H9 (cell line): ENCODE data around the gene GPALPP1. TPM values are rescaled to one million over a fixed set of nuclear protein-coding genes. Genes with fewer than 3 reads are reported as not detected.

Experiments
- DNase-seq: peaks from one replicate; pipeline ENCODE4 v3.0.0-alpha.2; 2017
- H2AFZ ChIP-seq: one replicate; pipeline ENCODE4 v1.6.1; 2013; ENCODE audit warnings: mild to moderate bottlenecking, low read length, control low read depth, moderate library complexity
- H2AK5ac ChIP-seq: 2 replicates; pipeline ENCODE4 v1.6.1; 2013; ENCODE audit warnings: low read length, control low read depth, mixed read lengths; ENCODE audit not compliant: insufficient read length
- H2BK120ac ChIP-seq: one replicate; pipeline ENCODE4 v1.6.1; 2013; ENCODE audit warnings: low read depth, mild to moderate bottlenecking, low read length, control low read depth, inconsistent platforms; ENCODE audit not compliant: poor library complexity, severe bottlenecking
- H2BK12ac ChIP-seq: 2 replicates; pipeline ENCODE4 v1.6.1; 2013; ENCODE audit warnings: low read length, control low read depth, mixed read lengths, low read depth; ENCODE audit not compliant: insufficient read length
- H2BK15ac ChIP-seq: 2 replicates; pipeline ENCODE4 v1.6.1; 2013; ENCODE audit warnings: low read depth, low read length, control low read depth
- H2BK20ac ChIP-seq: one replicate; pipeline ENCODE4 v1.6.1; 2013; ENCODE audit warnings: low read depth, mild to moderate bottlenecking, low read length, control low read depth, inconsistent platforms; ENCODE audit not compliant: poor library complexity, severe bottlenecking
- H2BK5ac ChIP-seq: 2 replicates; pipeline ENCODE4 v1.6.1; 2013; ENCODE audit warnings: low read length, control low read depth, mixed read lengths; ENCODE audit not compliant: insufficient read length
- H3K14ac ChIP-seq: 2 replicates; pipeline ENCODE4 v1.6.1; 2013; ENCODE audit warnings: low read length, control low read depth; ENCODE audit not compliant: insufficient read depth
- H3K18ac ChIP-seq: 2 replicates; pipeline ENCODE4 v1.6.1; 2013; ENCODE audit warnings: low read depth, mild to moderate bottlenecking, mixed read lengths, low read length, control low read depth; ENCODE audit not compliant: insufficient read length
- H3K23ac ChIP-seq: 2 replicates; pipeline ENCODE4 v1.6.1; 2013; ENCODE audit warnings: low read length, control low read depth, mixed read lengths, low read depth; ENCODE audit not compliant: insufficient read length
- H3K23me2 ChIP-seq: 2 replicates; pipeline ENCODE4 v1.6.1; 2013; ENCODE audit warnings: low read depth, mild to moderate bottlenecking, mixed read lengths, low read length, control low read depth; ENCODE audit not compliant: insufficient read length, poor library complexity, severe bottlenecking
- H3K27ac ChIP-seq: 2 replicates; pipeline ENCODE4 v1.5.1; 2013; ENCODE audit warnings: low read length, control low read depth, mixed read lengths, low read depth; ENCODE audit not compliant: insufficient read length
- H3K27me3 ChIP-seq: 2 replicates; pipeline ENCODE4 v1.6.1; 2013; ENCODE audit warnings: low read length, control low read depth, inconsistent platforms; ENCODE audit not compliant: insufficient read depth
- H3K4ac ChIP-seq: 2 replicates; pipeline ENCODE4 v1.6.1; 2013; ENCODE audit warnings: low read depth, mild to moderate bottlenecking, control low read depth, inconsistent platforms, low read length, moderate library complexity
- H3K4me1 ChIP-seq: 2 replicates; pipeline ENCODE4 v1.6.1; 2013; ENCODE audit warnings: low read length, control low read depth, inconsistent platforms; ENCODE audit not compliant: insufficient read depth
- H3K4me2 ChIP-seq: 2 replicates; pipeline ENCODE4 v1.6.1; 2013; ENCODE audit warnings: low read length, control low read depth, mixed read lengths; ENCODE audit not compliant: insufficient read length, insufficient read depth
- H3K56ac ChIP-seq: 2 replicates; pipeline ENCODE4 v1.6.1; 2013; ENCODE audit warnings: low read depth, mild to moderate bottlenecking, mixed read lengths, low read length, control low read depth; ENCODE audit not compliant: insufficient read length
- H3K79me1 ChIP-seq: 2 replicates; pipeline ENCODE4 v1.6.1; 2013; ENCODE audit warnings: low read depth, mild to moderate bottlenecking, moderate library complexity, low read length, control low read depth, inconsistent platforms; ENCODE audit not compliant: insufficient read depth, poor library complexity, severe bottlenecking
- H3K79me2 ChIP-seq: 2 replicates; pipeline ENCODE4 v1.6.1; 2013; ENCODE audit warnings: low read length, control low read depth, inconsistent platforms; ENCODE audit not compliant: insufficient read depth
- H3K9ac ChIP-seq: 2 replicates; pipeline ENCODE4 v1.6.1; 2013; ENCODE audit warnings: low read length, control low read depth, mixed read lengths; ENCODE audit not compliant: insufficient read length; ENCODE audit errors: extremely low read depth
- H3K9me3 ChIP-seq: one replicate; pipeline ENCODE4 v1.6.1; 2013; ENCODE audit warnings: low read depth, low read length, inconsistent platforms; ENCODE audit not compliant: control insufficient read depth
- H3T11ph ChIP-seq: one replicate; pipeline ENCODE4 v1.6.1; 2013; ENCODE audit warnings: mild to moderate bottlenecking, low read length, control low read depth, inconsistent platforms
- H4K20me1 ChIP-seq: one replicate; pipeline ENCODE4 v1.6.1; 2013; ENCODE audit not compliant: control insufficient read depth, insufficient read length, insufficient read depth
- H4K5ac ChIP-seq: 2 replicates; pipeline ENCODE4 v1.6.1; 2013; ENCODE audit warnings: low read depth, mild to moderate bottlenecking, mixed read lengths, low read length, control low read depth; ENCODE audit not compliant: insufficient read length
- H4K8ac ChIP-seq: replicated peaks from 2 replicates; pipeline ENCODE4 v1.6.1; 2013; ENCODE audit warnings: low read length, control low read depth, mixed read lengths, low read depth; ENCODE audit not compliant: insufficient read length
- H4K91ac ChIP-seq: 2 replicates; pipeline ENCODE4 v1.6.1; 2013; ENCODE audit warnings: low read depth, mild to moderate bottlenecking, moderate library complexity, mixed read lengths, low read length, control low read depth; ENCODE audit not compliant: insufficient read length
- H3K27ac Mint-ChIP-seq, 3 experiments: 2 replicates in 2 of 3; 3 replicates in 1 of 3; pipeline ENCODE4 v1.8.0; 2020 to 2021; ENCODE audit warnings: mixed read lengths in 3 of 3, mild to moderate bottlenecking in 1 of 3, moderate library complexity in 1 of 3
- H3K27me3 Mint-ChIP-seq: 2 replicates; pipeline ENCODE4 v1.8.0; 2021; ENCODE audit warnings: low read depth, mild to moderate bottlenecking, moderate library complexity, mixed read lengths
- H3K36me3 Mint-ChIP-seq, 3 experiments: 2 replicates in 2 of 3; 3 replicates in 1 of 3; pipeline ENCODE4 v1.8.0; 2020 to 2021; ENCODE audit warnings: low read depth in 3 of 3, mixed read lengths in 3 of 3; ENCODE audit not compliant: insufficient read depth in 1 of 3
- H3K4me1 Mint-ChIP-seq, 2 experiments: 2 replicates each; pipeline ENCODE4 v1.8.0; 2020; ENCODE audit warnings: mixed read lengths in 2 of 2
- H3K4me3 Mint-ChIP-seq, 2 experiments: 2 replicates in 1 of 2; 3 replicates in 1 of 2; pipeline ENCODE4 v1.8.0; 2020 to 2021; ENCODE audit warnings: mild to moderate bottlenecking in 2 of 2, mixed read lengths in 2 of 2, moderate library complexity in 1 of 2
- H3K9me3 Mint-ChIP-seq, 2 experiments: 2 replicates in 1 of 2; 3 replicates in 1 of 2; pipeline ENCODE4 v1.8.0; 2020; ENCODE audit warnings: mild to moderate bottlenecking in 2 of 2, mixed read lengths in 2 of 2, moderate library complexity in 1 of 2
- WGBS: extraction: QIAGEN DNeasy Blood & Tissue Kit; methylation state at CpG from one replicate; pipeline ENCODE4 v1.1.7; 2013; ENCODE audit warnings: missing lambda C conversion rate, low lambda C conversion rate, mixed read lengths; ENCODE audit not compliant: insufficient read length; ENCODE audit errors: extremely low coverage; 5-methylcytosine and 5-hydroxymethylcytosine counted together
- total RNA-seq: library from RNA; stranded (reverse); gene quantifications from 2 replicates; pipeline ENCODE4 v1.2.1, GENCODE V29; 2021
- TF ChIP-seq, protein P1 (sequence below): fragments of 200-600 bp; sonication (generic); conservative IDR thresholded peaks from 3 replicates; pipeline ENCODE4 v1.8.0; 2021; ENCODE audit warnings: antibody characterized with exemption, mild to moderate bottlenecking

Gene GPALPP1
- total RNA-seq, 1 experiment from 2014 or later: 21.9 TPM

DNA sequence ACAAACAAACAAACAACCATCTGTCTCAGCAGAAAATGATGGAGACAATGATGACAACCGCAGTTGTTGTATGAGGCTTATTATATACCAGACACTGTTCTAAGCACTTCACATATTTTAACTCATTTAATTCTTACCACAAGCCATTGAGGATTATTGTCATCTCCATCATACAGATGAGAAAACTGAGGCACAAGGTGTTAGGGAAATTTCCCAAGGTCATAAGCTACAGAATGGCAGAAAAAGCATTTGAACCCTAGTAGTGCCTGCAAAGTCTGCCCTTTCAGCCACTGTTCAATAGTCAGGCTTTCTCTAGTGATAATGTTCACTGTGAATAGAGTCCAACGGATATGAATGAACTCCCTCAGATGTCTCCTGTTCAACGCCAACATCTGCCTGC, 60.1 kb downstream of the GPALPP1 start:
- Histone ChIP-seq H4K8ac (no peak overlapping the region), H3K18ac (no peak overlapping the region), H4K91ac (no peak overlapping the region), H3K56ac (no peak overlapping the region), H2BK15ac (no peak overlapping the region), H2BK12ac (no peak overlapping the region), H2BK20ac (no peak overlapping the region), H2BK120ac (no peak overlapping the region), H3K23me2 (peaks cover 4% of the 10 kb centered on the region), H3K9ac (no peak overlapping the region), H2AFZ (no peak overlapping the region), H2AK5ac (no peak overlapping the region), H3K27ac (no peak overlapping the region), H3T11ph (no peak overlapping the region), H3K4ac (no peak overlapping the region), H3K9me3 (no peaks in the 10 kb centered on the region), H2BK5ac (no peak overlapping the region), H4K5ac (no peak overlapping the region), H3K4me1 (no peaks in the 10 kb centered on the region), H3K23ac (no peak overlapping the region), H3K79me2 (no peaks in the 10 kb centered on the region), H4K20me1 (no peaks in the 10 kb centered on the region), H3K4me2 (no peak overlapping the region), H3K27me3 (no peaks in the 10 kb centered on the region), H3K79me1 (no peaks in the 10 kb centered on the region), H3K14ac (no peak overlapping the region)
- no CpG with 5 or more reads among the region's 3 CpGs for WGBS
- H3K4me1 Mint-ChIP-seq: peaks cover 20 to 39% of the 10 kb centered on the region in 2 experiments
- no peak for DNase-seq
- no peaks in the 10 kb centered on the region for H3K36me3 Mint-ChIP-seq
- H3K4me3 Mint-ChIP-seq: no peak overlapping the region
- H3K9me3 Mint-ChIP-seq: no peaks in the 10 kb centered on the region
- TF ChIP-seq, protein P1, sequence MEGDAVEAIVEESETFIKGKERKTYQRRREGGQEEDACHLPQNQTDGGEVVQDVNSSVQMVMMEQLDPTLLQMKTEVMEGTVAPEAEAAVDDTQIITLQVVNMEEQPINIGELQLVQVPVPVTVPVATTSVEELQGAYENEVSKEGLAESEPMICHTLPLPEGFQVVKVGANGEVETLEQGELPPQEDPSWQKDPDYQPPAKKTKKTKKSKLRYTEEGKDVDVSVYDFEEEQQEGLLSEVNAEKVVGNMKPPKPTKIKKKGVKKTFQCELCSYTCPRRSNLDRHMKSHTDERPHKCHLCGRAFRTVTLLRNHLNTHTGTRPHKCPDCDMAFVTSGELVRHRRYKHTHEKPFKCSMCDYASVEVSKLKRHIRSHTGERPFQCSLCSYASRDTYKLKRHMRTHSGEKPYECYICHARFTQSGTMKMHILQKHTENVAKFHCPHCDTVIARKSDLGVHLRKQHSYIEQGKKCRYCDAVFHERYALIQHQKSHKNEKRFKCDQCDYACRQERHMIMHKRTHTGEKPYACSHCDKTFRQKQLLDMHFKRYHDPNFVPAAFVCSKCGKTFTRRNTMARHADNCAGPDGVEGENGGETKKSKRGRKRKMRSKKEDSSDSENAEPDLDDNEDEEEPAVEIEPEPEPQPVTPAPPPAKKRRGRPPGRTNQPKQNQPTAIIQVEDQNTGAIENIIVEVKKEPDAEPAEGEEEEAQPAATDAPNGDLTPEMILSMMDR: no peak
- H3K27ac Mint-ChIP-seq: 0 out of 7 replicates have a peak overlapping the region, but pooled peaks of 1 of the 3 experiments have one; percentile 2
- H3K27me3 Mint-ChIP-seq: peaks cover 1% of the 10 kb centered on the region
